Glutamatergic neuron (in vitro differentiated cells): ENCODE measurements around the gene CHID1. TPM values are rescaled to one million over a fixed set of nuclear protein-coding genes. Genes with fewer than 3 reads are reported as not detected.

Experiments
- DNase-seq: peaks from one replicate; pipeline ENCODE4 v3.0.0; 2022
- H3K27ac Mint-ChIP-seq: one replicate; pipeline ENCODE4 v1.8.0; 2020; ENCODE audit warnings: mild to moderate bottlenecking, mixed read lengths, inconsistent platforms; ENCODE audit not compliant: unreplicated experiment
- H3K27me3 Mint-ChIP-seq: one replicate; pipeline ENCODE4 v1.8.0; 2020; ENCODE audit warnings: mild to moderate bottlenecking, moderate library complexity, mixed read lengths, inconsistent platforms; ENCODE audit not compliant: unreplicated experiment
- H3K36me3 Mint-ChIP-seq: one replicate; pipeline ENCODE4 v1.8.0; 2020; ENCODE audit warnings: mild to moderate bottlenecking, mixed read lengths, inconsistent platforms; ENCODE audit not compliant: unreplicated experiment
- H3K4me1 Mint-ChIP-seq: one replicate; pipeline ENCODE4 v1.8.0; 2020; ENCODE audit warnings: mild to moderate bottlenecking, low read depth, mixed read lengths, inconsistent platforms; ENCODE audit not compliant: unreplicated experiment
- H3K4me3 Mint-ChIP-seq: one replicate; pipeline ENCODE4 v1.8.0; 2020; ENCODE audit warnings: mild to moderate bottlenecking, mixed read lengths, inconsistent platforms; ENCODE audit not compliant: unreplicated experiment
- H3K9me3 Mint-ChIP-seq: one replicate; pipeline ENCODE4 v1.8.0; 2020; ENCODE audit warnings: mild to moderate bottlenecking, moderate library complexity, mixed read lengths, inconsistent platforms; ENCODE audit not compliant: unreplicated experiment
- total RNA-seq: library from RNA; stranded (reverse); fragmentation: NEBNext Ultra II Directional; extraction: Animal tissue kit (Norgen Biotek cat#: 25700); gene quantifications from one replicate; pipeline ENCODE4 v1.2.1, GENCODE V29; 2021; ENCODE audit not compliant: unreplicated experiment
- TF ChIP-seq, protein P1 (sequence below): fragments of 200-600 bp; sonication (generic); IDR thresholded peaks from one replicate; pipeline ENCODE4 v1.5.0; 2021; ENCODE audit not compliant: partially characterized antibody, unreplicated experiment

CHID1 gene
- total RNA-seq, 1 donor from 2014 or later = 56.1 TPM

DNA sequence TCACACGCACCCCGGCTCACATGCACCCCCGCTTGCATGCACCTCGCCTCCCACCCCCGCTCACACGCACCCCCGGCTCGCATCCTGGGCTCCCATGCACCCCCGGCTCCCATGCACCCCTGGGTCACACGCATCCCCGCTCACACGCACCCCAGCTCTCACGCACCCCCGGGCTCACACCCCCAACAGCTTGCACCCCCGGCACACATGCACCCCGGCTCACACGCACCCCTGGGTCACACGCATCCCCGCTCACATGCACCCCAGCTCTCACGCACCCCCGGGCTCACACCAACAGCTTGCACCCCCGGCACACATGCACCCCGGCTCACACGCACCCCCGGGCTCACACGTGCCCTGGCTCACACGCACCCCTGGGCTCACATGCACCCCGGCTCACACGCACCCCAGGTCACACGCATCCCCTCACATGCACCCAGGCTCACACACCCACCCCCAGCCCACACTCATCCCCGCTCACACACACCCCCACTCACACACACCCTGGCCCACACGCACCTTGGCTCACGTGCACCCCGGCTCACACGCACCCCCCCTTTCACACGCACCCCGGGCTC is 51.8 kb downstream of the CHID1 start:
- Mint-ChIP-seq H3K27ac (peak overlapping the region; percentile 72), H3K36me3 (no peaks in the 10 kb centered on the region), H3K27me3 (peaks cover 22% of the 10 kb centered on the region), H3K4me1 (peaks cover 26% of the 10 kb centered on the region), H3K4me3 (no peak overlapping the region), H3K9me3 (peaks cover 15% of the 10 kb centered on the region)
- TF ChIP-seq, protein P1, sequence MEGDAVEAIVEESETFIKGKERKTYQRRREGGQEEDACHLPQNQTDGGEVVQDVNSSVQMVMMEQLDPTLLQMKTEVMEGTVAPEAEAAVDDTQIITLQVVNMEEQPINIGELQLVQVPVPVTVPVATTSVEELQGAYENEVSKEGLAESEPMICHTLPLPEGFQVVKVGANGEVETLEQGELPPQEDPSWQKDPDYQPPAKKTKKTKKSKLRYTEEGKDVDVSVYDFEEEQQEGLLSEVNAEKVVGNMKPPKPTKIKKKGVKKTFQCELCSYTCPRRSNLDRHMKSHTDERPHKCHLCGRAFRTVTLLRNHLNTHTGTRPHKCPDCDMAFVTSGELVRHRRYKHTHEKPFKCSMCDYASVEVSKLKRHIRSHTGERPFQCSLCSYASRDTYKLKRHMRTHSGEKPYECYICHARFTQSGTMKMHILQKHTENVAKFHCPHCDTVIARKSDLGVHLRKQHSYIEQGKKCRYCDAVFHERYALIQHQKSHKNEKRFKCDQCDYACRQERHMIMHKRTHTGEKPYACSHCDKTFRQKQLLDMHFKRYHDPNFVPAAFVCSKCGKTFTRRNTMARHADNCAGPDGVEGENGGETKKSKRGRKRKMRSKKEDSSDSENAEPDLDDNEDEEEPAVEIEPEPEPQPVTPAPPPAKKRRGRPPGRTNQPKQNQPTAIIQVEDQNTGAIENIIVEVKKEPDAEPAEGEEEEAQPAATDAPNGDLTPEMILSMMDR = no peak
- no peak for DNase-seq

DNA sequence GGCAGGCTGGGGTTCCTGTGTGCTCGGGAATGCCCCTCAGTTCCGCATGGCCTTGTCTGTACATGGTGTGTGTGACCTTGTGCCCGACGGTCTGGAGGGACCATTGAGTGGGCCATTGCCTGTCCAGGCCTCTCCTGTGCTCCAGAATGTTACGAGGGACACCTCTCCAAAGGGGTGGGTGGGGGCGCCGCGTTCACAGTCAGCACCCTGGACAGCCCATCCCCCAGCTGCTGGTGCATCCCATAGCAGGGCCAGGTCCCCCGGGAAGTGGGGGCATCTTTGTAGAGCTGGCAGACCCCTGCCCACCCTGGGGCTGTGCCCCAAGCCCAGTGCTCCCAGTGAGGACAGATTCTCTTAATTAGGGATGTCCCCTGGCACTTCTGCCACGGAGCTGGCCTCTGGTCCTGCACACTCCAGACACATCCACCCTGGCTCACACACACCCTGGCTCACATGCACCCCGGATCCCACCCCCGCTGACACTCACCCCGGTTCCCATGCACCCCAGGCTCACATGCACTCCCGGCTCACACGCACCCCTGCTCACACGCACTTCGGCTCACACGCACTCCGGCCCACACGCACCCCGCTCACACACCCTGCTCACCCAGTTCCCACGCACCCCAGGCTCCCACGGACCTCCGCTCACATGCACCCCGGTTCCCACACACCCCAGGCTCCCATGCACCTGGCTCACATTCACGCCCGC is 52.4 kb downstream of the CHID1 start:
- Mint-ChIP-seq H3K36me3 (no peaks in the 10 kb centered on the region), H3K9me3 (peaks cover 15% of the 10 kb centered on the region), H3K4me3 (peak overlapping the region; percentile 67), H3K4me1 (peaks cover 26% of the 10 kb centered on the region), H3K27ac (peak overlapping the region; percentile 72), H3K27me3 (peaks cover 22% of the 10 kb centered on the region)
- no peak for DNase-seq
- TF ChIP-seq, protein P1 = no peak

DNA sequence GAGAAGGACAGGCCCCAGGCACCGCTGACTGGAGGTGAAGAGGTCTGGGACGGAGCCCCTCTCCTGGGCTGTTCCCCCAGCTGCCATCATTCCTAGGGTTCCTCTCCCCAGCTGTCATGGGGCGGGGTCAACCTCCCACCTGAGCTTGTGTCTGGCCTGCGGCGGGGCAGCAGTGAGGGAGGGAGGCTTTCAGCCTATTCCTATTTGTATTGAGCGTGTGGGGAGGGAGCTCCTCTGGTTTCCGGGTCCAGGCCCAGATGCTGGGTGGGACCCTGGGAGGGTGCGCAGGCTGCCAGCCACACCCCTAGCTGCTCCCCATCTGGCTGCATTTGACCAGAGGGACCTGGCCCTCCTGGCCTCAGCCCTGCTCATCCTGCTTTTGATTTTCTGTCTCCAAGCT is 54.2 kb downstream of the CHID1 start:
- Mint-ChIP-seq H3K36me3 (no peaks in the 10 kb centered on the region), H3K27me3 (peaks cover 18% of the 10 kb centered on the region), H3K4me3 (peak overlapping the region; percentile 67), H3K9me3 (peaks cover 14% of the 10 kb centered on the region), H3K4me1 (peaks cover 25% of the 10 kb centered on the region), H3K27ac (peak overlapping the region; percentile 98)
- TF ChIP-seq, protein P1 = no peak
- no peak for DNase-seq

DNA sequence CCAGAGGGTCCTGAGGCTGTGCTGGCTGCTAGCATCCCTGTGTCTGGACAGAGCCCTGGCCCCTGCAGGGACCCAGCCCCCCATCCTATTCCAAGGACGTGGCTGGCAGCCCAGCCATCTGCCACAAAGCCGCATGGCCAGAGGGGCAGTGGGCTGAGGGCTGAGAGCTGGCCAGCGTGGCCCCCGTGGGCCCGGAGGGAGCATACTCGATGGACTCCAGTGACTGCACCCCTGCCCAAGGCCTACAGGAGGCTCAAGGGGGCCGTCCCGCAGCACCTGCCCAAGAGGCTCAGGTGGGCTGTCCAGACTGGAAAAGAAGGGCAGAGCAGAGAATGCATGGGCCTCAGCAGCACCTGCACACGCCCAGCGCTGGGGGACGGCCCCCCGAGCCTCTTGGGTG is 54.8 kb downstream of the CHID1 start:
- Mint-ChIP-seq H3K27ac (peak overlapping the region; percentile 98), H3K4me3 (no peak overlapping the region), H3K4me1 (peaks cover 22% of the 10 kb centered on the region), H3K9me3 (peaks cover 14% of the 10 kb centered on the region), H3K27me3 (peaks cover 18% of the 10 kb centered on the region), H3K36me3 (no peaks in the 10 kb centered on the region)
- DNase-seq = no peak
- TF ChIP-seq, protein P1 = no peak

DNA sequence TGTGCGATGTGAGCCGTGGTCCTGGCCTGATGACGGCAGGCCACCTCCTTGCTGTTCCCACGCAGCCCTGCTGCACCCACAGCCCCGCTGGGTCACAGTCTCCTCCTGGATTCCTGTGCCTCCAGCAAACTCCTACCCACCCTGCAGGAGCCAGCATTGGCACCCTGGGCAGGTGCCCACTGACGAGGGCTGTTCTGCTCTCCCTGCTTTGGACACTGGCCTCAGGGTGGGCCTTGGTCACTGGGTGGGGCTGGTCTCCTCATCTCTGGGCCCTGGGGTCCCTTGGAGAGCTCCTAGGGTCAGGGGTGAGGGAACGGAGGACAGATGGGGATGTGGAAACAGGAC is 55.3 kb downstream of the CHID1 start:
- Mint-ChIP-seq H3K36me3 (no peaks in the 10 kb centered on the region), H3K27me3 (peaks cover 18% of the 10 kb centered on the region), H3K27ac (peak overlapping the region; percentile 55), H3K4me3 (peak overlapping the region; percentile 38), H3K4me1 (peaks cover 22% of the 10 kb centered on the region), H3K9me3 (peaks cover 14% of the 10 kb centered on the region)
- TF ChIP-seq, protein P1 = no peak
- no peak for DNase-seq
